Measurements from ENCODE around the gene AGBL4. TPM values are rescaled to one million over a fixed set of nuclear protein-coding genes. Genes with fewer than 3 reads are reported as not detected.

AGBL4 gene
- polyA plus RNA-seq, 3 donors = 0.05 TPM; not detected in 2

- Histone ChIP-seq H3K4me3 (replicated peaks in 1 of 3; ENCODE audit: low read depth in 2 of 3, low read length in 3 of 3) (no peak overlapping the region), H4K20me1 (ENCODE audit: insufficient read depth, low read length) (no peaks in the 10 kb centered on the region), H3K27me3 (ENCODE audit: control insufficient read depth in 2 of 2, insufficient read depth in 2 of 2, low read length in 2 of 2) (no peaks in the 10 kb centered on the region), H2AFZ (ENCODE audit: insufficient read depth, low read depth, low read length, poor library complexity, severe bottlenecking) (no peak overlapping the region), H3K27ac (ENCODE audit: low read depth in 1 of 2, low read length in 2 of 2) (no peak overlapping the region), H3K4me2 (replicated peaks; ENCODE audit: extremely low read depth, low read length, poor library complexity, severe bottlenecking) (no peak overlapping the region), H3K36me3 (replicated peaks in 1 of 2; ENCODE audit: control insufficient read depth in 1 of 2, insufficient read depth in 2 of 2, low read length in 2 of 2) (no peaks in the 10 kb centered on the region), H3K79me2 (ENCODE audit: insufficient read depth, low read length) (no peaks in the 10 kb centered on the region), H3K9me3 (replicated peaks in 1 of 2; ENCODE audit: control insufficient read depth in 1 of 2, insufficient read depth in 1 of 2, low read length in 2 of 2) (no peaks in the 10 kb centered on the region), H3K4me1 (ENCODE audit: control insufficient read depth in 1 of 2, insufficient read depth in 2 of 2, low read length in 2 of 2) (no peaks in the 10 kb centered on the region), H3K9ac (ENCODE audit: insufficient read depth, low read length, poor library complexity, severe bottlenecking) (no peak overlapping the region)
- no peaks in the 10 kb centered on the region for H3K27me3 Mint-ChIP-seq (ENCODE audit: low read depth in 3 of 3)
- H3K36me3 Mint-ChIP-seq = no peaks in the 10 kb centered on the region
- no peak for DNase-seq
- intact Hi-C loops (cut with micrococcal nuclease) = no loop called here
- H3K9me3 Mint-ChIP-seq = peaks cover 0 to 7% (median 0%) of the 10 kb centered on the region in 7 donors
- no peak overlapping the region for H3K27ac Mint-ChIP-seq
- H3K4me3 Mint-ChIP-seq = no peak overlapping the region
- H3K4me1 Mint-ChIP-seq = no peaks in the 10 kb centered on the region
- WGBS (ENCODE audit: insufficient coverage) = 63% methylated on average over 1 of the region's 1 CpG
- TF ChIP-seq CTCF (IDR thresholded peaks at IDR 0.05) = no peak
Measured at GRCh38 chr1:49526672-49527071, 497.1 kb downstream of the AGBL4 start.

- no CpG with 5 or more reads among the region's 1 CpG for WGBS (ENCODE audit: insufficient coverage)
Measured at GRCh38 chr1:49523764-49524163, 500.0 kb downstream of the AGBL4 start.

More at GRCh38 chr1:49523764-49524163, 500.0 kb downstream of the AGBL4 start:
- no peak overlapping the region for H3K27ac ChIP-seq (ENCODE audit: low read depth in 1 of 2, low read length in 2 of 2)
- Mint-ChIP-seq H3K27ac (no peak overlapping the region), H3K9me3 (peaks cover 0 to 11% (median 0%) of the 10 kb centered on the region in 7 donors), H3K4me3 (no peak overlapping the region), H3K27me3 (ENCODE audit: low read depth in 3 of 3) (peaks cover 0 to 2% (median 0%) of the 10 kb centered on the region in 3 donors), H3K36me3 (no peaks in the 10 kb centered on the region), H3K4me1 (no peaks in the 10 kb centered on the region)
- no peaks in the 10 kb centered on the region for H3K9me3 ChIP-seq (replicated peaks in 1 of 2; ENCODE audit: control insufficient read depth in 1 of 2, insufficient read depth in 1 of 2, low read length in 2 of 2)
- H4K20me1 ChIP-seq (ENCODE audit: insufficient read depth, low read length) = no peaks in the 10 kb centered on the region
- H3K36me3 ChIP-seq (replicated peaks in 1 of 2; ENCODE audit: control insufficient read depth in 1 of 2, insufficient read depth in 2 of 2, low read length in 2 of 2) = no peaks in the 10 kb centered on the region
- no peaks in the 10 kb centered on the region for H3K79me2 ChIP-seq (ENCODE audit: insufficient read depth, low read length)
- H3K4me2 ChIP-seq (replicated peaks; ENCODE audit: extremely low read depth, low read length, poor library complexity, severe bottlenecking) = no peak overlapping the region
- no peaks in the 10 kb centered on the region for H3K27me3 ChIP-seq (ENCODE audit: control insufficient read depth in 2 of 2, insufficient read depth in 2 of 2, low read length in 2 of 2)
- no peak for DNase-seq
- TF ChIP-seq CTCF (IDR thresholded peaks at IDR 0.05) = no peak
- H3K4me3 ChIP-seq (replicated peaks in 1 of 3; ENCODE audit: low read depth in 2 of 3, low read length in 3 of 3) = no peak overlapping the region
- no peaks in the 10 kb centered on the region for H3K4me1 ChIP-seq (ENCODE audit: control insufficient read depth in 1 of 2, insufficient read depth in 2 of 2, low read length in 2 of 2)
- intact Hi-C loops (cut with micrococcal nuclease) = no loop called here
- no peak overlapping the region for H2AFZ ChIP-seq (ENCODE audit: insufficient read depth, low read depth, low read length, poor library complexity, severe bottlenecking)
- no peak overlapping the region for H3K9ac ChIP-seq (ENCODE audit: insufficient read depth, low read length, poor library complexity, severe bottlenecking)
